Activated B cell treated with CpG ODN at 0.5 μM for 24 hours (primary cell): ENCODE measurements around the gene C19orf18. TPM values are rescaled to one million over a fixed set of nuclear protein-coding genes. Genes with fewer than 3 reads are reported as not detected.
A peak's percentile ranks its signal among the peaks of the same experiment; 100 is the strongest.
"Not testable (repeated sequence)": the region's sequence is repeated elsewhere in the genome, so short reads cannot be mapped to it uniquely, and the experiment has no call there.

Experiments
- ATAC-seq: fragments of 200-7000 bp; cut with Tn5 transposase; one replicate; pipeline ENCODE4 v1.10.0; 2021; ENCODE audit warnings: low read depth, mild to moderate bottlenecking, moderate library complexity
- CTCF ChIA-PET: fragments of 350-600 bp; sonication (Branson Sonifier 250); formaldehyde crosslinking; loops from one replicate; lab custom pipeline; 2021; ENCODE audit warnings: antibody characterized with exemption; lab: Charles Lee
- POLR2A ChIA-PET: fragments of 350-600 bp; sonication (Branson Sonifier 250); formaldehyde crosslinking; loops from one replicate; lab custom pipeline; 2021; ENCODE audit warnings: antibody characterized with exemption; lab: Charles Lee
- DNase-seq: peaks from one replicate; pipeline ENCODE4 v3.0.0; 2022
- H3K27ac Mint-ChIP-seq: one replicate; pipeline ENCODE4 v1.8.0; 2020; ENCODE audit warnings: mixed read lengths
- H3K27me3 Mint-ChIP-seq: one replicate; pipeline ENCODE4 v1.8.0; 2021; ENCODE audit warnings: mixed read lengths
- H3K36me3 Mint-ChIP-seq: one replicate; pipeline ENCODE4 v1.8.0; 2021; ENCODE audit warnings: low read depth, mixed read lengths
- H3K4me1 Mint-ChIP-seq: one replicate; pipeline ENCODE4 v1.8.0; 2021; ENCODE audit warnings: mixed read lengths
- H3K4me3 Mint-ChIP-seq: one replicate; pipeline ENCODE4 v1.8.0; 2020; ENCODE audit warnings: mild to moderate bottlenecking, mixed read lengths
- H3K9me3 Mint-ChIP-seq: one replicate; pipeline ENCODE4 v1.8.0; 2020; ENCODE audit warnings: mixed read lengths
- CTCF ChIP-seq: fragments of 200-600 bp; IDR thresholded peaks from one replicate; pipeline ENCODE4 v1.8.0; 2022; ENCODE audit warnings: antibody characterized with exemption, mild to moderate bottlenecking
- intact Hi-C: fragments of 100-400 bp; cut with micrococcal nuclease; formaldehyde crosslinking; loops from one replicate; pipeline ENCODE4 v1.15.1; 2024
- total RNA-seq: library from RNA; stranded (reverse); gene quantifications from 2 replicates; pipeline ENCODE4 v1.2.3, GENCODE V29; 2022

Gene C19orf18
- total RNA-seq, 1 donor from 2014 or later, result 1.1 TPM

DNA sequence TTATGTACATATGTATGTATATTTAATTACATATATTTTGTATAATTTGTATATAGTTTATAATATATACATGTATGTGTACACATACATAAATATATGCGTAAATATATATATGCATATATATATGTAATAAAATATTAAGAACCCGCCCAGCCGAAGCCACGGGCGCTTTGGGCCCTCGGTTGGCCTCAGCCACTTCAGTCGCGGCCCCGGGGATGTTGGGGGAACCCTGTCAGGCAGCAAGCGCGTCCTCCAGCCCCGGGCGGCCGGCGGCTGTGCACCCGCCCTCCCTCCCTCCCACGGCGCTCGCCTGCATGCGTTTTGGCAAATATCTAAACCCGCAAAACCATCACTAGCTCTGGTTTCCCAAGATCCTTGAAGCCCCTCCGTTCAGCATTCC, 36.2 kb upstream of the C19orf18 start:
- Mint-ChIP-seq H3K27ac (no peak overlapping the region), H3K4me1 (peaks cover 4% of the 10 kb centered on the region), H3K36me3 (peaks cover 32% of the 10 kb centered on the region), H3K4me3 (peak overlapping the region; percentile 50), H3K9me3 (peaks cover 31% of the 10 kb centered on the region), H3K27me3 (peaks cover 2% of the 10 kb centered on the region)
- POLR2A ChIA-PET, result no interaction called here
- intact Hi-C loops, result no loop called here
- DNase-seq (no peak), ATAC-seq (no peak)
- TF ChIP-seq CTCF, result no peak
- CTCF ChIA-PET, result no interaction called here

DNA sequence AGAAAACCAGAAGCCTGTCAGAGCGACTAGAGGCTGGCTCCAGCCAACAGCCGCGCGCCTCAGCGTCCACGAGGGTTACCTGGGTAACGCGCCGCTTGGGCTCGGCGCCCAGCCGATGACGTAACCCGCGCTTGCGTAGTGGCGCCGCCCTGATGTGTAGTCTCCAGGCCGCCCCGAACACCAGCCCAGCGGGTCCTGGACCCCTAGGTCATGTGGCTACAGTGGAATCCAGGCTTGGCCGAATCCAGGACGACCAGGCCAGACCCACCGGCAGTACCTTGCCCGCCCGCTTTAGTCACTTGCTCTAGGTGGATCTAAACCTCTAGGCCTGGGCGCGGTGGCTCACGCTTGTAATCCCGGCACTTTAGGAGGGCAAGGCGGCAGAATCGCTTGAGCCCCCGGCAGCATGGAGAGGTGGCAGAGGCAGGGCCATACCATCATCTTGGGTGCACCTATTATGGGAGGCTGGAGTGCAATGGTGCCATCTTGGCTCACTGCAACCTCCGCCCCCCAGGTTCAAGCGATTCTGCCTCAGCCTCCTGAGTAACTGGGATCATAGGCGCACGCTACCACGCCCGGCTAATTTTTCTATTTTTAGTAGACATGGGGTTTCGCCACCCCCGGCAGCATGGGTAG, 35.5 kb upstream of the C19orf18 start:
- ChIA-PET POLR2A (no interaction called here), CTCF (no interaction called here)
- H3K27ac Mint-ChIP-seq, result peak overlapping the region; percentile 72
- ATAC-seq (peak; percentile 93), DNase-seq (peak; percentile 69)
- H3K36me3 Mint-ChIP-seq, result peaks cover 39% of the 10 kb centered on the region
- peak overlapping the region; percentile 82 for H3K4me3 Mint-ChIP-seq
- TF ChIP-seq CTCF, result no peak
- intact Hi-C loops, result loop anchor here (5.0 to 10.0 kb wide), 2 partner anchors 295 to 602 kb away; partner anchors contain the start of gene ERVK3-1
- H3K9me3 Mint-ChIP-seq, result peaks cover 33% of the 10 kb centered on the region
- peaks cover under 1% of the 10 kb centered on the region for H3K27me3 Mint-ChIP-seq
- peaks cover 4% of the 10 kb centered on the region for H3K4me1 Mint-ChIP-seq

DNA sequence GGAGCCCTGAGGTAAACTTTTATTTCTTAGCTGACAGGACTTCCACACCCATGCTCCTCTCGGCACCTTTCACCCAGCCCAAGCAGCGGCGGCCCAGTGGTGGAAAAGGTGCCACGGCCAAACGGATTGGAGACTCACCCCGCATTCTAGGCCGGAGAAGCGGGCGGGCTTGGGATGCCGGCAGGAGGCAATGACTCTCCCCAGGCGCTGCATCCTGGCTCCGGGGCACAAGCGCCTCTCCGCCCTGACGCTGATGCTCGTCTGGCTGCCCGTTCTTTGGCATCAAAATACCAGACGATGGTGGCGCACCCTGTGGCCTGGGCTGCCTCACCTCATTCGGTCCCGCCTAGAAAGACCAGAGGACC, 34.9 kb upstream of the C19orf18 start:
- ChIA-PET POLR2A (no interaction called here), CTCF (no interaction called here)
- peak overlapping the region; percentile 82 for H3K4me3 Mint-ChIP-seq
- peaks cover 38% of the 10 kb centered on the region for H3K9me3 Mint-ChIP-seq
- peaks cover 44% of the 10 kb centered on the region for H3K36me3 Mint-ChIP-seq
- H3K4me1 Mint-ChIP-seq, result peaks cover 9% of the 10 kb centered on the region
- H3K27me3 Mint-ChIP-seq, result no peaks in the 10 kb centered on the region
- no peak for TF ChIP-seq CTCF
- intact Hi-C loops, result loop anchor here (5.0 to 10.0 kb wide), 2 partner anchors 296 to 602 kb away; partner anchors contain the start of gene ERVK3-1
- peak overlapping the region; percentile 41 for H3K27ac Mint-ChIP-seq
- DNase-seq (no peak), ATAC-seq (no peak)

DNA sequence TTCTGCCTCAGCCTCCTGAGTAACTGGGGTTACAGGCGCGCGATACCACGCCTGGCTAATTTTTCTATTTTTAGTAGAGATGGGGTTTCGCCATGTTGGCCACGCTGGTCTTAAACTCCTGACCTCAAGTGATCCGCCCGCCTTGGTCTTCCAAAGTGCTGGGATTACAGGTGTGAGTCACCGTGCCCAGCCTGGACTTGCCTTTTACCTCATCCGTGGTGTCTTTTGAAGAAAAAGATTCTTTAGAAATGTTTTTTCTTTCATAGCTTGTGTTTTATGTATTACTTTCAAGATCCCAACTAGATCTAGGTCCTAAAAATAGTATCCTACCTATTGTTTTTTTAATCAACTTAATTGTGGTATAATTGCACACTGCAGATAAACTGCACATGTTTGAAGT, 34.5 kb upstream of the C19orf18 start:
- Mint-ChIP-seq H3K27ac (peak overlapping the region; percentile 41), H3K4me1 (peaks cover 13% of the 10 kb centered on the region), H3K36me3 (peaks cover 48% of the 10 kb centered on the region), H3K4me3 (peak overlapping the region; percentile 82), H3K9me3 (peaks cover 42% of the 10 kb centered on the region)
- ATAC-seq, POLR2A ChIA-PET, CTCF ChIA-PET, DNase-seq, H3K27me3 Mint-ChIP-seq: not testable (repeated sequence)
- intact Hi-C loops, result loop anchor here (5.0 to 10.0 kb wide), 2 partner anchors 296 to 602 kb away; partner anchors contain the start of gene ERVK3-1

DNA sequence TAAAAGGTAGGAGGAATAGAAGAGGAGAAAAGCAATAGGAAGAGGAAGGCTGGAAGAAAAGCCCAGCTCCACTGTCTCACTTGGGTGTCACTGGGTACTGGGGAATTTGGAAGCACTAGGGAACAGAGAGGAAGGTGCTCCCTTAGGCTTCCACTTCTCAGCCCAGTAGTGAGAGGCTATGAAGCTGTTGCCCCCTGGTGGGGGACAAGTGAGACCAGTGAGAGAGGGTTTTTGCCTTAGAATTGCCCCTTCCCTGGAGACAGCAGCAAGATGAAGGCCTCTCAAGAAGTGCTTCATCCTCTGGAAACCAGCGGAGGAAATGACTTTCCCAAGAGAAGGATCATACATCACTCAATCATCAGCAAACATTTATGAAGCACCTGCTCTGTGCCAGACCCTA, 33.0 kb upstream of the C19orf18 start:
- H3K4me3 Mint-ChIP-seq, result no peak overlapping the region
- H3K27me3 Mint-ChIP-seq, result no peaks in the 10 kb centered on the region
- peaks cover 23% of the 10 kb centered on the region for H3K4me1 Mint-ChIP-seq
- ChIA-PET CTCF (no interaction called here), POLR2A (interaction anchor here (0.6 kb wide), 1 partner anchor 583 kb away, joined by 5 read pairs; no protein-coding TSS in a partner anchor)
- TF ChIP-seq CTCF, result no peak
- intact Hi-C loops, result loop anchor here (5.0 to 10.0 kb wide), 2 partner anchors 298 to 600 kb away; partner anchors contain the start of gene ERVK3-1
- DNase-seq (no peak), ATAC-seq (no peak)
- H3K9me3 Mint-ChIP-seq, result peaks cover 37% of the 10 kb centered on the region
- H3K36me3 Mint-ChIP-seq, result peaks cover 58% of the 10 kb centered on the region
- H3K27ac Mint-ChIP-seq, result no peak overlapping the region
